GM12878 (cell line): Measurements from ENCODE around the gene INPP4B. TPM values are rescaled to one million over a fixed set of nuclear protein-coding genes. Genes with fewer than 3 reads are reported as not detected.

Experiments
- ATAC-seq: fragments of 200-7000 bp; cut with Tn5 transposase; 3 replicates; pipeline ENCODE4 v1.9.1; 2020; ENCODE audit warnings: mild to moderate bottlenecking, moderate library complexity
- BruUV-seq: library from RNA; stranded (reverse); fragments of 400-500 nt; replicated peaks from 2 replicates; lab custom pipeline; 2021; lab: Mats Ljungman, UMichigan
- CTCF ChIA-PET: fragments of 300-600 bp; sonication (Branson Sonifier 250); formaldehyde crosslinking; extraction: SDS; loops from one replicate; lab custom pipeline; 2021; ENCODE audit warnings: inconsistent platforms; lab: Yijun Ruan, JAX
- POLR2A ChIA-PET: fragments of 350-600 bp; formaldehyde crosslinking; extraction: SDS; loops from one replicate; lab custom pipeline; 2021; ENCODE audit warnings: inconsistent platforms; lab: Charles Lee
- RAD21 ChIA-PET: fragments of 300-600 bp; sonication (Branson Sonifier 250); formaldehyde crosslinking; loops from one replicate; lab custom pipeline; 2023; ENCODE audit warnings: antibody characterized with exemption; ENCODE audit not compliant: unreplicated experiment; lab: Charles Lee
- SMC1A ChIA-PET: fragments of 300-600 bp; sonication (Branson Sonifier 250); formaldehyde crosslinking; loops from one replicate; lab custom pipeline; 2023; ENCODE audit not compliant: unreplicated experiment, uncharacterized antibody; lab: Charles Lee
- DNase-seq: peaks from one replicate; pipeline ENCODE4 v3.0.0-alpha.2; 2011; ENCODE audit warnings: low read depth, low spot score
- FAIRE-seq: peaks from 3 replicates; lab custom pipeline; 2011; peaks lifted over from hg19 to GRCh38; lab: Jason Lieb, UNC
- H2AFZ ChIP-seq: 2 replicates; pipeline ENCODE4 v1.6.0; 2011; ENCODE audit warnings: low read depth, low read length, control low read depth; ENCODE audit not compliant: control insufficient read depth
- H3K27ac ChIP-seq: 2 replicates; pipeline ENCODE4 v1.5.1; 2011; ENCODE audit warnings: control low read depth; ENCODE audit not compliant: control insufficient read depth, insufficient read depth
- H3K27me3 ChIP-seq, 2 experiments: replicated peaks in 1 of 2; 2 replicates each; pipeline versions ENCODE4 v1.6.0 to v1.6.1; 2011; ENCODE audit warnings: low read length in 1 of 2; ENCODE audit not compliant: control insufficient read depth in 2 of 2, insufficient read depth in 2 of 2
- H3K36me3 ChIP-seq, 2 experiments: 2 replicates each; pipeline ENCODE4 v1.5.1; 2011; ENCODE audit warnings: low read length in 1 of 2; ENCODE audit not compliant: control insufficient read depth in 2 of 2, insufficient read depth in 2 of 2
- H3K4me1 ChIP-seq: 2 replicates; pipeline ENCODE4 v1.6.1; 2011; ENCODE audit warnings: mild to moderate bottlenecking, low read length, moderate library complexity, mixed read lengths; ENCODE audit not compliant: control insufficient read depth, insufficient read depth
- H3K4me2 ChIP-seq: 2 replicates; pipeline ENCODE4 v1.6.0; 2011; ENCODE audit warnings: control low read depth; ENCODE audit not compliant: control insufficient read depth, insufficient read depth
- H3K4me3 ChIP-seq: fragments of 200-600 bp; sonication (generic); 2 replicates; pipeline ENCODE4 v1.5.1; 2016
- H3K79me2 ChIP-seq: 2 replicates; pipeline ENCODE4 v1.6.0; 2011; ENCODE audit warnings: low read length; ENCODE audit not compliant: control insufficient read depth, insufficient read depth
- H3K9ac ChIP-seq: 2 replicates; pipeline ENCODE4 v1.8.0; 2011; ENCODE audit warnings: low read length, control low read depth, mixed read lengths; ENCODE audit not compliant: control insufficient read depth, insufficient read depth
- H3K9me3 ChIP-seq: replicated peaks from 3 replicates; pipeline ENCODE4 v1.5.1; 2011; ENCODE audit warnings: mild to moderate bottlenecking, low read length; ENCODE audit not compliant: control insufficient read depth, insufficient read depth
- H4K20me1 ChIP-seq: 2 replicates; pipeline ENCODE4 v1.6.0; 2011; ENCODE audit not compliant: control insufficient read depth, insufficient read depth
- CBX3 ChIP-seq: fragments of 200-600 bp; sonication (generic); IDR thresholded peaks from 2 replicates; pipeline ENCODE4 v1.6.1; 2016; ENCODE audit warnings: low read depth, borderline replicate concordance
- CHD4 ChIP-seq: fragments of 200-600 bp; sonication (generic); IDR thresholded peaks from 2 replicates; pipeline ENCODE4 v1.6.1; 2016; ENCODE audit warnings: mild to moderate bottlenecking
- CREB1 ChIP-seq: IDR thresholded peaks from 2 replicates; pipeline ENCODE4 v1.6.1; 2012; ENCODE audit warnings: low read depth, mild to moderate bottlenecking, inconsistent platforms
- FOXM1 ChIP-seq: IDR thresholded peaks from 2 replicates; pipeline ENCODE4 v1.6.1; 2012; ENCODE audit warnings: low read depth, mild to moderate bottlenecking, inconsistent platforms, low read length, moderate library complexity
- GABPA ChIP-seq: IDR thresholded peaks from 2 replicates; pipeline ENCODE4 v1.6.1; 2014; ENCODE audit warnings: antibody characterized with exemption, low read depth, mild to moderate bottlenecking, inconsistent platforms
- HDAC6 ChIP-seq: fragments of 200-600 bp; sonication (generic); IDR thresholded peaks from one replicate; pipeline ENCODE4 v1.8.0; 2017; ENCODE audit warnings: antibody characterized with exemption; ENCODE audit not compliant: unreplicated experiment
- HDGF ChIP-seq: fragments of 450-650 bp; IDR thresholded peaks from 2 replicates; pipeline ENCODE4 v1.6.1; 2016; ENCODE audit warnings: antibody characterized with exemption
- IRF4 ChIP-seq: IDR thresholded peaks from 2 replicates; pipeline ENCODE4 v1.6.1; 2011; ENCODE audit warnings: low read depth, low read length
- NRF1 ChIP-seq: conservative IDR thresholded peaks from 2 replicates; pipeline ENCODE4 v1.6.1; 2011; ENCODE audit warnings: mild to moderate bottlenecking, low read depth, low read length, improper control_type of control experiment
- PAX8 ChIP-seq: fragments of 450-650 bp; IDR thresholded peaks from 2 replicates; pipeline ENCODE4 v1.6.1; 2017; ENCODE audit warnings: mild to moderate bottlenecking, moderate library complexity
- POLR2AphosphoS5 ChIP-seq: IDR thresholded peaks from 2 replicates; pipeline ENCODE4 v1.6.1; 2011; ENCODE audit warnings: mild to moderate bottlenecking, low read length, inconsistent platforms
- SMAD1 ChIP-seq: fragments of 450-650 bp; IDR thresholded peaks from 2 replicates; pipeline ENCODE4 v1.6.1; 2018; ENCODE audit warnings: mild to moderate bottlenecking, low read depth; ENCODE audit not compliant: partially characterized antibody
- SRF ChIP-seq, 2 experiments: IDR thresholded peaks; 2 replicates each; pipeline ENCODE4 v1.6.1; 2011; ENCODE audit warnings: low read depth in 2 of 2, low read length in 2 of 2, mild to moderate bottlenecking in 1 of 2, moderate library complexity in 1 of 2
- WRNIP1 ChIP-seq: IDR thresholded peaks from 2 replicates; pipeline ENCODE4 v1.6.1; 2011; ENCODE audit warnings: low read depth, low read length, improper control_type of control experiment, borderline replicate concordance
- YY1 ChIP-seq: IDR thresholded peaks from 2 replicates; pipeline ENCODE4 v1.6.1; 2011; ENCODE audit warnings: low read depth, mild to moderate bottlenecking, low read length
- WGBS: methylation state at CpG from one replicate; pipeline ENCODE4 v1.1.6; 2016; ENCODE audit warnings: low lambda C conversion rate; ENCODE audit not compliant: insufficient replicate concordance, insufficient coverage; ENCODE audit errors: missing lambda C conversion rate; 5-methylcytosine and 5-hydroxymethylcytosine counted together
- in situ Hi-C: fragments of 300-500 bp; cut with MboI; formaldehyde crosslinking; loops from 9 replicates; pipeline ENCODE4 v1.14.3; 2018; ENCODE audit warnings: mixed read lengths
- intact Hi-C: fragments of 100-400 bp; cut with micrococcal nuclease; formaldehyde crosslinking; loops from one replicate; pipeline ENCODE4 v1.14.2; 2022; ENCODE audit not compliant: unreplicated experiment
- polyA plus RNA-seq, 11 experiments: library from polyadenylated mRNA; depleted of rRNA in 4 of 11; unstranded in 6 of 11; stranded (reverse) in 5 of 11; fragments of >200 nt; fragmentation: Nextera tagmentation in 4 of 11; fragmentation: Illumina TruSeq in 1 of 11; extraction: Ambion mirVana in 4 of 11; extraction: Trizol in 1 of 11; gene quantifications; 1 replicate in 1 of 11; 2 replicates in 10 of 11; pipeline versions ENCODE4 v1.2.1 to v1.2.3, GENCODE V29; 2011 to 2016; ENCODE audit warnings: inconsistent platforms in 2 of 11, missing spikeins in 2 of 11, low read depth in 1 of 11
- total RNA-seq, 4 experiments: library from RNA; depleted of rRNA in 3 of 4; stranded (reverse); fragments of >200 nt in 3 of 4; fragmentation: Illumina TruSeq in 1 of 4; extraction: Trizol in 1 of 4; gene quantifications; 2 replicates each; pipeline versions ENCODE4 v1.2.1 to v1.2.3, GENCODE V29; 2013 to 2021
- TF ChIP-seq, protein P1 (sequence below): fragments of 450-650 bp; IDR thresholded peaks from 2 replicates; pipeline ENCODE4 v1.6.1; 2014; ENCODE audit warnings: mild to moderate bottlenecking

INPP4B gene
- total and polyA plus RNA-seq, 10 of the 15 experiments (the other 5 are each of a cell fraction or from before 2014, with no cell fraction given), result 0.53 to 11.2 (median 0.95) TPM

DNA sequence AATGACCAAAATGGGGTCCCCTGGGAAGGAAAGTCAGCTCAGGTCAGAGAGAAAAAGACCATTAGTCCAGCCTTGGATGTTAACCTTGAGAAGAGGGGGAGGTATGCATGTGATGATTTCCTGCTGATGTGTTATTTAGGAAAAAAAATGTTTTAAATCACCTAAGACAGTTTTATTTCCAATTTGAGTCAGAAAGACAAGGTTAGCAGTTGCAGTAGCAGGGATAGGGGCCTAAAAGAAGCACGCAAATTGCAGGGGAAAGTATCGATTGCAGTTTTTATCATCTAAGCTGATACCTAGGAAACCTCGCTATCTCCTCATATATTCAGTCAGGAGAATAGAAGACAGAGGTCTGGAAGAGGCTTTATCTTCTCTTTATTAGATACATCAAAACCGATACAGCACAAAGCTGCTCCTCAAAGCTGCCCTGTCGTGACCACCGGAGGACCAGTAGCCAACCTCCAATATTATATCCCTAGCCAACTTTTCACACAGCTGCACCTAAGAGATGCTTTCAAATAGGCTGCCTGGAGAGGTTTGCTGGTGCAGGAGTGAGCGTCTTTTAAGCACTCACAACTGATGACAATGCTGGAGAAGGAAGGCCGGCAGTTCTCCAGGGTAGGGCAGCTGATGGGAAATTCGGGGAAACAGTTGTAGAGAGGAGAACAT, 289.4 kb downstream of the INPP4B start:
- FAIRE-seq, result no peak
- SMC1A ChIA-PET, result interaction anchor here (1.2 to 10.3 kb wide), 9 partner anchors 8 to 151 kb away, joined by 3 to 115 read pairs (median 9); no protein-coding TSS in a partner anchor
- Histone ChIP-seq H3K4me1 (no peaks in the 10 kb centered on the region), H4K20me1 (no peaks in the 10 kb centered on the region), H3K27ac (no peak overlapping the region), H3K4me3 (no peak overlapping the region), H3K79me2 (no peaks in the 10 kb centered on the region), H3K27me3 (no peaks in the 10 kb centered on the region), H3K4me2 (no peak overlapping the region)
- no TSS peak for BruUV-seq
- POLR2A ChIA-PET, result interaction anchor here (0.9 to 2.3 kb wide), 3 partner anchors 8 to 13 kb away, joined by 3 to 6 read pairs (median 6); no protein-coding TSS in a partner anchor
- no peak for ATAC-seq
- intact Hi-C loops (no loop called here), in situ Hi-C loops (no loop called here)
- no peak for DNase-seq
- 56% methylated on average over 9 of the region's 9 CpGs for WGBS
- TF ChIP-seq NRF1 (no peak), CREB1 (no peak), CBX3 (no peak), POLR2AphosphoS5 (no peak), GABPA (no peak), PAX8 (no peak), FOXM1 (no peak), HDAC6 (no peak), CHD4 (no peak), YY1 (no peak), HDGF (no peak), SRF (IDR thresholded peaks at IDR 0.05; ENCODE audit: low read depth in 2 of 2, low read length in 2 of 2) (no peak), SMAD1 (no peak), IRF4 (no peak), WRNIP1 (no peak)
- TF ChIP-seq, protein P1, sequence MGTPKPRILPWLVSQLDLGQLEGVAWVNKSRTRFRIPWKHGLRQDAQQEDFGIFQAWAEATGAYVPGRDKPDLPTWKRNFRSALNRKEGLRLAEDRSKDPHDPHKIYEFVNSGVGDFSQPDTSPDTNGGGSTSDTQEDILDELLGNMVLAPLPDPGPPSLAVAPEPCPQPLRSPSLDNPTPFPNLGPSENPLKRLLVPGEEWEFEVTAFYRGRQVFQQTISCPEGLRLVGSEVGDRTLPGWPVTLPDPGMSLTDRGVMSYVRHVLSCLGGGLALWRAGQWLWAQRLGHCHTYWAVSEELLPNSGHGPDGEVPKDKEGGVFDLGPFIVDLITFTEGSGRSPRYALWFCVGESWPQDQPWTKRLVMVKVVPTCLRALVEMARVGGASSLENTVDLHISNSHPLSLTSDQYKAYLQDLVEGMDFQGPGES, result no peak
- TF ChIP-seq, all 136 proteins: peak for 0
- Histone ChIP-seq H3K9me3 (no peaks in the 10 kb centered on the region), H3K9ac (no peak overlapping the region), H3K36me3 (no peaks in the 10 kb centered on the region), H2AFZ (no peak overlapping the region)
- ChIA-PET CTCF (interaction anchor here (1.0 to 2.5 kb wide), 10 partner anchors 9 to 205 kb away, joined by 3 to 13 read pairs (median 4); no protein-coding TSS in a partner anchor), RAD21 (interaction anchor here (0.7 to 5.3 kb wide), 6 partner anchors 10 to 206 kb away, joined by 3 to 47 read pairs (median 4); no protein-coding TSS in a partner anchor)
